ENCODE measurements around the gene CORIN.
"Not testable (repeated sequence)": the region's sequence is repeated elsewhere in the genome, so short reads cannot be mapped to it uniquely, and the experiment has no call there.

The CORIN gene

DNA sequence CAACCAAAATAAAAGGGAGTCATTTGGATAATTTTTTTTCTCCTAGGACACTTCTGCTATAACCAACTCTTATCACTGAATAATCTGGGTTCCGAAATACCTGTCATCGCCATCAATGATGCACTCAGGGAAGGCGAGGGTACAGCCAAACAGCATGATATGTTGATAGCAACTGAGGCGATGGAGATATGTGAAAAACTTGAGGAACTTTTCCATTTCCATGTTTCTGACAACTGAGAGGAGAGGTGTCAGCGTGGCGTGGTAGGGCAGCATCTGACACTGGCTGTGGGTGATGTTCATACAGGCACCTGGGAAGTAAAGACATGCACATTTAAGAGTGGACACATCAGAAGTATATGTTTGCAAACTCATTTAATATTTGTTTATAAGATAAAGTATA is 74.6 kb downstream of the CORIN start:
- DNase-seq: no peak

DNA sequence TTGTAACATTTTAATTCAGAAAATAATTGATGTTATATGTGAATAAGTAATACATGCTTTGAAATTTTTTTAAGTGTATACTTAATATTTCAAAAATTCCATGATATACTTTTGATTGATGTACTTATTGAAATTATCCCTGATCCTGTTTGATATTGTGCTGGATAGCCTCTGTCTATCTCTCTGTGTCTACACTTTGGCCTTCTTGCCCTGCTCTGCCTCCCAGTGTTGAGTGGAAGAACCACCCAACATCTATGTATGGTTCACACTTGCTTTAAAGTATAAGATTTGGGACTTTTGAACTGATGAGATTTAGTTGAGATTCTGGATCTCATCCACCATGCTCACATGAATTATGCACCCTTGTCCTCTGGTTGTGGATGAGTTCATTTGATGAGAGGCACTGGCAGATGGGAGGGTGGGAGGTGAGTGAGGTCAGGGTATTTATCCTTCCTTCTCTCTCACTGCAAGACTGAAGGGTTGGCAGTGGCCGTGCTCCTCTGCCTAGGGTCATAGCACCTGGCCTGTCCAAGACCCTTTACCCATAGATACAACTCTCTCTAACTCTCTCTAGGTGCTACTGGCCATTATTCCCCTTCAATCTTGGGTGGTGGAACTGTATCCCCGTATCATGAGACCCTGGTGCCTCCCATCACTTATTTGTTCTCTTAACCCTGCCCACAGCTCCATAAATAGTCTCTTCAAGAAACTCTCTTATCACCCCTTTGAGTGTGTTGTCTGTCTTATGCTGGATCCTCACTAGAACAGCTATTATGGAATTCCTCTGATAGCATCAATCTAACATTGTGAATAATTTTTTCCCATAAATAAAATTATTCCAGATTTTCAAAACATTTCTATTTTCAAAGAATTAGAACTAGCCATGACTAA is 75.2 kb downstream of the CORIN start:
- DNase-seq: no peak

DNA sequence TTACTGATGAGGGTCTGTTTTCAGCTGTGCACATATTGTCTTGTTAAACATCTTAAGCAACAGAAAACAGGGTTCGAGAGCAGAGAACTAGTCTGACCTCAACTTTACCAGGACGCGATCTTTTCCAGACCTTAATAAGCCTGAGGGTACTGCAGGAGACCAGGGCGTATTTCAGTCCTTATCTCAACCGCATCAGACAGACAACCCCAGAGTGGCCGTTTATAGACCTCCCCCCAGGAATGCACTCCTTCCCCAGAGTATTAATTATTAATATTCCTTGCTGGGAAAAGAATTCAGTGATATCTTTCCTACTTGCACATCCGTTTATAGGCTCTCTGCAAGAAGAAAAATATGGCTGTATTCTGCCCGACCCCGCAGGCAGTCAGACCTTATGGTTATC is 84.6 kb downstream of the CORIN start:
- not testable (repeated sequence) for DNase-seq

DNA sequence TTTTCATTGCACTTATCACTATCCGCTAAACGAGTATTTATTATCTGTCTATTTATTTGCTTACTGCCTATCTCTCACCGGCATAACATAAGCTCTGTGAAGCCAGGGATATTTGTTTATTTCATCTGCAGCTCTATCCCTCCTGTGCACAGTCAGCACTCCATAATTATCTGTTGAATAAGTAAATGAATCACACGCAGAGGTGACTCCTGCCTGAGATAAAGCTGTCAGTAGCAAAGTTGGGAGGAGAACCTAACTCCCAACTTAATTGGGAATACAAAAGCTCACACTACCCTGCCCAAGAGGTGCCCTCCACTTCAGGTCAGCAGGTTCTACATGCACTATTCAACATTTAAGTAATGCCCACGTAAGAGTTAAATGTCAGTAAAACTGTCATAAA is 85.7 kb downstream of the CORIN start:
- DNase-seq: no peak

DNA sequence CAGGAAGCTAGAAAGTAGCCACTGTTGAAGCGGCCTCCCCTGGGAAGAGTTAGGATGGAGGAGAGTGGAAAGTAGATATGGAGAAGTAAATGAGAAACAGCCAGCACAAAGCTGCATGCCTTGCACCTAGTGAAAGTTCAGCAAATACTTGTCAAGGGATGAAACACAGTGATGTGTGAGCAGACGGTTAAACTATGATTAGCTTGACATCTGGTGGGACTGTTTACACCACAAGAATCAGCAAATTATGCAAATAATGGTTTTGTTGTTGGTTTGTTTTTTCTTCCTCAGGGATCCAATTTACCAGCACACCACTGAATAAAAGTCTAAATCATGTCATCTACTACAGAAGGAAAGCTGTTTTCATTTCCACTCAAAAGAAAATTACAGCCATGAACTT is 87.1 kb downstream of the CORIN start:
- DNase-seq: no peak

DNA sequence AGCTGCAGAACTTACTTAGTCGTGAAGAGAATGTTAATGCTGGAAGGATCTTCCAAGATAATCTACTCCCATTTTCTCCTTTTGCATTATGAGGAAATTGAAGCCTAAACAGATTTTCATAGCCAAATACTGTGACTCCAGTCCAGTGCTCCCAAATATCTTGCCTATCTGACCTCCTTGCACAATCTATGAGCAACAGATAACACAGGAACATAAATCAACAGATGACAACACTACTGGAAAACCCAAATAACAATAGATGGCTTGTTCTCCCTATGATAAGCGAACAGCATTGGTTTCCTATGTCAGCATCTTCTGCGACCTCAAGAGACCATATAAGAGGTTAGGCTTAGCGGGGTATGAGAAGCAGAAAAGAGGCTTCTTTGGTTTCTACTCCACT is 88.0 kb downstream of the CORIN start:
- no peak for DNase-seq

DNA sequence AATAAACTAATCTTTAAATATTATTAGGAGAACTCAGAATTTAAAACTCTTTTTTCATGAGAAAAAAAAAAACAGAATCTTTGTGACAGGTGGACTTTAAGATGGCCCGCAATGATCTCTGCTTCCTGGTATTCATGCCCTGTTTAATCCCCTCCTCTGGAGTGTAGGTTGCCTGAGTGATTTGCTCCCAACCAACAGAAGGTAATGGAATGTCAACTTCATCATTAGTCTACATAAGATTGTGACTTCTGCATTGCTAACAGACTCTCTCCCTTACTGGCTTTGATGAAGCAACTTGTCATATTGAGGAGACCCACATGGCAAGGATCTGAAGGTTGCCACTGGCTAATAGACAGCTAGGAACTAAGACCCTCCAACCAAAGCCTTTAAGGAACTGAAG is 88.8 kb downstream of the CORIN start:
- DNase-seq: no peak

DNA sequence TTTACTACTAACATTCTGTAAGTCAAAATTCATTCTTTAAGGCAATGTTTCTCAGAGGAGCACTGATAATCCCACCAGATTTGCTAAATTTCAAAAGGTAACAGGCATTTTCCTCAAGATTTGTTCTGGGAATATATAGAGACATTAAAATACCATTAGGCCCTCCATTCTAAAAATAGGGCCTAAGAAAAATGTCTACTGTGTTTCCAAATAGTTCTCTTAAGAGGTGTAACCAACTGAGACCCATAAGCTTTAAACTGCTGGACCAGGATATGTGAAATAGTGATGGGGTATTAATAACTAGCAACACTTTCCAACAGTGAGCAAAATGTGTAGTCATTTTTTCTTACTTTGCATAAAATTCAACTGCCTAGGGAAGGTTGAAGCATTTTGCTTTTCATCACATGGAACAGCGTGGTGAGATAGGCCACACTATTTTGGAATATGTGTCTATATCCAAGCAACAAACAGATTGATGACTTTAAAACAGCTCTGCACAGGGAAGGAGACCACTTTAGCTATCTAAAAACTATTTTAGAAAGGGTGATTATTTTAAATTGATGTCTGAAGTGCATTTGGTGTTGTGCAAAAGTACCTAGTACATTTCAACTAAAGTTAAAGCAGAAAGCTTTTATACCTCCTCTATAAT is 89.9 kb downstream of the CORIN start:
- DNase-seq: no peak

DNA sequence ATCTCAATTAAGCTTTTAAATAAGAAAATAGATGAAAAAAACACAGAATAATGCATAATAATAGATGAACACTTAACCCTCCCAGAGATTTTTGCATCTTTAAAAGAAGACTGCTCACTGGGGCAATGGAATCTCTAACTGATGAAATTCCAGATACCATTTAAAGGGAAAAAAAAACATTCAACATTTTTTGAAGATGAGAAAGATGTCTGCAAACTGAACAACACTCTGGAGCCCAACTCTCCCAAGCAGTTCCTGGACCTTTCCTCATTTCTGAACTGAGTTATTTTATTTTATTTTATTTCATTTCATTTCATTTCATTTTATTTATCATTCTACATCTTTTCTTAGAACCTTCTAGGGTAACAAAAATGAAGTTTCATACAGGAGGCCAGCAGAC is 90.7 kb downstream of the CORIN start:
- DNase-seq: no peak

DNA sequence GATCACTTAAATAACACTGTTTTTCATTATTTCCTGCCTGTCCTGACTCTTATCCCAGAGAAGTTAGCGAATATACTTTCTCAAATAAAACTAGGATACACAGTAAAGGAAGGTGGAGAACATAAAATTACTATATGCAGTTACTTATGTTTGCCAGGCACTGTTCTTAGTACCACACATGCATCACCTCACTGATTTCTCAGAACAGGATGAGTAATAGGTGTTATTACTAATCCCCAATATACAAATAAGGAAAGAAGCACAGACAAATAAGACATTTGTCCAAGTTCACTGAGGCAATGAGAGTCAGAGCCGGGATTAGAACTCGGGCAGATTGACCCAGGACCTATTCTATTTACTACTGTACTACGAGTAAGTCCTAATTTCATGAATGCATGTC is 91.7 kb downstream of the CORIN start:
- no peak for DNase-seq

DNA sequence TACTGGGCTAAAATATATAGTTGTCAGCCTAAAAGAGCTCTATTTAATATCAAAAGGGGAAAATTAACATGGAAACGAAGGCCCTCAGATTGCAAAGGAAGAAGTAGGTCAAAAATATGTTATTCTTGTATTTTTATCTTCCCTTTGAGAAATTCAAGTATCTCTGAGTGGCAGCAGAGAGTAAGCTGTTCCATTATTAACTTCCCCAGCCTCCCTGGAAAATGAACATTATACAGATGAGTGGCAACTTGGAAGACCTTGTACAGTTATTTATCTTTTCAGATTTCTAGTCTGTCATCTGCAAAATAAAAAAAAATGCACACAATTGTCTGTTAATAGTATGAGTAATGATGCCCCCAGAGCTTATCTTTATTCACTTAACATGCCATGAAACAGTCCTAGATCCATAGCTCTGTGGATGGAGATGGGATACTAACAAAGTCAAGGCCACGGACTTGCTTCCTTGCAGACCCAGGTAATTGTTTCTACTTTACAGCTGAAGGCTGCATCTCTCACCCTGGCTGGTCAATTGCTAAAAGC is 93.0 kb downstream of the CORIN start:
- DNase-seq: no peak

DNA sequence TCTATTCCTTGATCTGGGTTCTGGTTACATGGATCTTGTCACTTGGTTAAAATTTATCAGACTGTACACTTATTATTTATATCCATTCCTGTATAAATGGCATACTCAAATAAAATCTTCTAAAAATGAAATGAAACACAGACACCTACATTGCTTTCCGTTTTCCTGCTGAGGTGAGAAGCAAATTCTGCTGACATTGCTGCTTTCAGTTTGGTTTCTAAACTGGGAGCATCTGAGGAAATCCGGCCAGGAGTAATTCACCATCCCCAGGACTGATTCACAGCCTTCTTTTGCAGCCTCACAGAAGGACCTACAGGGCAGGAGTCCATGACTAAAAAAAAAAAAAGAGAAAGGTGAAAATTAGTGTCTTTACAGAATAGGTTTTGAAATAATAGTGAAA is 93.6 kb downstream of the CORIN start:
- DNase-seq: no peak

DNA sequence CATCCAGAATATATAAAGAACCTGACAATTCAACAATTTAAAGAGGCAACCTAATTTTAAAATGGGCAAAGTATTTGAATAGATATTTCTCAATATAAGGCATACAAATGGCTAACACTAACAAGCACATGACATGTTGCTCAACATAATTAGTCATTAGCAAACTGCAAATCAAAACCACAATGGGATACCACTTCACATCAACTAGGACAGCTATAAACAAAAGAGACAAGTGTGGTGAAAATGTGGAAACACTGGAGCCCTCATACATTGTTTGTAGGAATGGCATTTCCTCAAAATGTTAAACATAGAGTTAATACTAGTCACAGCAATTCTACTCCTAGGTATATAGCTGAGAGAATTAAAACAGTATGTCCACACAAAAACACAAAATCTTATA is 96.7 kb downstream of the CORIN start:
- no peak for DNase-seq

DNA sequence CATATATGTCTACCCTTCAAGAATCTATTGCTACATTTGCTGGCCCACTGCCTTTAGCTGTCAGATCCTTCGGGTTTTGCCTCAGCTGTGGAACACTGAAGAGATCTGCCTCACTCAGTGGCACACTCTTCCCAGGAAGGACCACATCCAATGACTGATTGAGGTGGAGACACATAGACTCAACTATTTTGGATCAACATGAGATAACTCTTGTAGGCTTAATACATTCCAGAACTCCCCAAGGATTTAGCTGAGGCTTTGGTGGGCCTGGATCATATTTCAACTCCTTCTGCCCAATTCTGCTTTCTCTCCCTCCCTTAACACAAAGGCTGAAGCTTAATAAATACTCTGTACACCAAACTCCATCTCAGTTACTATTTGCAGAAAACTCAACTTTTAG is 100.5 kb downstream of the CORIN start:
- no peak for DNase-seq

DNA sequence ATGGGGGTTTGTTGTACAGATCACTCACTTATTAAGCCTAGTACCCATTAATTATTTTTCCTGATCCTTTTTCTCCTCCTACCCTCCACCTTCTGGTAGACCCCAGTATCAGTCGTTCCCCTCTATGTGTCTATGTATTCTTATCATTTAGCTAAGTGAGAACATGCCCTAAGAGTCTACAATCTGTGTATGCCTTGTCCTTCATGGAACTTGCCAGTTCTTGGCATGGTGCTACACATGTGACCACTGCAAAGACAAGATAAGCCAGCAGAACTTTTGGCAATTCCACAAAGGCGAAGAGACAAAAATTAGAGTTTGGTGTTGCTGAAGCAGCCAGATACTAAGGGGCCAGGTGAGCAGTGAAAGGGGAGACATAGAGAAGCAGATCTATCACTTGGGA is 101.3 kb downstream of the CORIN start:
- no peak for DNase-seq

DNA sequence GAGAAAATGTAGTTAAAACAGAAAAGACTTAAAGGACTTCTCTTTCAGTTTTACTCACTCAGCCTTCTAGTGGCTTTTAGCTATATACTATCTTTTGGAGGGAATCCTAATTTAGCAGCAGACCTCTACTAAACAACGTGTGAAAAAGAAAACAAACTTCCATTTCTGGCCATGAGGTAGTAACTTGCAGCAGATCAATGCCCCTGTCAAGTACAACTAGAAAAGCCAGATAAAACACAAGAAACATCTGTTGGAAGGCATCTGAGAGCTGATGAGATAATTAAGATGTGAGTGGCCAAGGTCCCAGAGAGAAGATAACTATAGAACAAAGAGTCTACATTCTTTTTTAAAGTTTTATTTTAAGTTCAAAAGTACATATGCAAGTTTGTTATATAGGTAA is 101.7 kb downstream of the CORIN start:
- DNase-seq: no peak

DNA sequence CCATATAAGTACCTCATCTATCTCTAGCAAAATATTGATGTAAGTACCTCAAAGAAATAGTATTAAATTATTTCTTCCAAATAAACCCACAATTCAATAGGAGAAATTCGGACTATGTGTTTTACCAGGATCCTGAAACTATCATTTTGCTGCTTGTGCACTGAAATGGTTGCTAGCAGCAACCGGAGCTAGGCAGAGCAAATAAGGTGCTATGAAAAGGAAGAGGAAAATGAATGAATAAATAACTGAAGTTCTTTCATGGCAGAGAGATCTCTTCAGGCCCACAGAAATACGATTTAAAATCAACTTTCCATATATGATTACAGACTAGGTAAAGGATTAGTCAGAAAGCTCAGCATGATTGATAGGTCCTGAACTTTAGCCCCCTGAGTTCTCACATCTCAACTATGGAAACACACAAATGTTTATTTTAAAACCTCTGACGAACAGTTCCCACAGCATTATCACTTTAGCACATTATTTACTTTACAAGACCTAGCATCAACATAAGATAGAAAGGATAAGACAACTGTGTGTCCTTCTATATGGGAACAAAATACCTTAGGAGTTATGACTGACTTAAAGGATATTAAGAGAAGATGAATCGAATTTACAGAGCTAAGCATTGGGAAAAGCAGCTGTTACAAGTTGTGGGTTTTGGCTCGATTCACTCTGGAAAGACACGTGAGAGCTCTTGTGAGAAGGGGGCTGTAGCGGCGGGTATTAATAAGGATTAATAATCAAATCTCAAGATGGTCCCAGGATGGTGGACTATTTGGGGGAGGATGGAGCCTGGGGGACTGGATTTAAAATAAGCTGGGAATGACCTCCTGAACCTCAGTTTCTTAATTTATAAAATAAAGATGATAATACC is 104.3 kb downstream of the CORIN start:
- no peak for DNase-seq

DNA sequence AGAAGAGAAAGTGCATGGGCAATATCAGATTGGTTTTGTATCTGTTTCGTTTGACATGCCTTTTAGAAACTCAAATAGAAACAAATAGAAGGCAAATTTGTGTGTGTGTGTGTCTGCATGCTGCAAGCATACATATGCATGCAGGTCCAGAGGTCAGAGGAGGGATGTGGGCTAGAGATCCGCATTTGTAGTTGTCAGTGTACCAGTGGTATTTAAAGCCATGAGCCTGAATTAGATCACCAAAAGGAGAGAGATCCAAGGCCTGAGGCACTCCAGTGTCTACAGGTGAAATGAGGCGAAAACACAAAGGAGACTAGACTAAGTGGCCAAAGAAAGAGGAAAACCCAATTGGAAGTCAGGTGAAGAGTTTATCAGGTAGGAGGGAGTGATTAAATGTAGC is 106.7 kb downstream of the CORIN start:
- no peak for DNase-seq

DNA sequence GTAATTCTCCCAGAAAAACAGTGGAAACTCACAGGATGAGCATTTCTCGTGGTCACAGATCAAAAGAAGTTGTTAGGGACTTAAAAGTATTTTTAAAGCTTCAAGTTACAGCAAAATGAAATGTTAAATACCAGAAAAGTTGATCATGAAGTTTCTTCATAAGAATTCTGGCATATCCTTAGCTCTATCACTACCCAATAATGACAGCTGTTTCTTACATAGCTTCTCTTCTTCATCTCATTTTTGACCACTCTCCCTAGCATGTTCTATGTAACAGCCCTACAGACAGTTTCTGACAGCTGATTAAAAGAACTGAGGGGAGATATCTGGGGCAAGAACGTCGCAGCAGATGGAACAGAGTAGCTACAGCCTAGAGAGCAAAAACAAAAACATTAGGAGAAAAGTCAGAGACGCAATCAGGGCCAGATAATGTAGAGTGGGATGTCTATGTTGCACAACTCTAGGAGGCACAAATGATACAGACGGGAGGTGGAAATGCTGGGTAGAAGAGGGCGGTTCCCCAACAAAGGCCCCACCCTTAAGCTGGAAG is 108.7 kb downstream of the CORIN start:
- DNase-seq: no peak

DNA sequence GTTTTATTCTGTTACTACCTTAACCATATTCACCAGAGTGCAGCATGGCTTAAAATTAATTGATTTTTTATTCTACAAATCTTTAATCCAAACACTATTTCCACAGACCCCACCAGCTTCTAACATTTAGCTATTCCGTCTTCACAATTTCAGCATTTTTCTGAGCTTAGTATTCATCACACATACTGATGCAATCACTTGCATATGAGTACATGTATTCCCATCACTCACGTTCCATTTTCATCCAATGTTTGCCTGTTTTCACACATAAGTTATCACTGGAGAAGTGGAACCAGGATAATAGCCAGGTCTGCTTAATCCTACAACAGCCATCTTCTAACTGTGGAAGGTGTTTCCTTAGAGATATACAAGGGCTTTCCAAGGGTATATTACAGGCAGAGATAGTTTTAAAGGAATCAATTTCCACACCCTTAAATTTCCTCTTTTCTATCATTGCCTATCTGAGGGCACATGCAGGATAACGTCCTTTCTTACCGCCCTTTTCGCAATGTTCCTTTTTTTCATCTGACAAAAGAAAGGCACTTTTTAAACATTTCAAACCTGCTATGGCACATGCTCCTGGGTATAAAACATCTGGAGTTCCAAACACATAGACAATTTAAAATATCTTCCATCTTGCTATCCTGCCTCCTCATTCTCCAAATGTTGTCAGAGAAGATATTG is 115.8 kb downstream of the CORIN start:
- no peak for DNase-seq

DNA sequence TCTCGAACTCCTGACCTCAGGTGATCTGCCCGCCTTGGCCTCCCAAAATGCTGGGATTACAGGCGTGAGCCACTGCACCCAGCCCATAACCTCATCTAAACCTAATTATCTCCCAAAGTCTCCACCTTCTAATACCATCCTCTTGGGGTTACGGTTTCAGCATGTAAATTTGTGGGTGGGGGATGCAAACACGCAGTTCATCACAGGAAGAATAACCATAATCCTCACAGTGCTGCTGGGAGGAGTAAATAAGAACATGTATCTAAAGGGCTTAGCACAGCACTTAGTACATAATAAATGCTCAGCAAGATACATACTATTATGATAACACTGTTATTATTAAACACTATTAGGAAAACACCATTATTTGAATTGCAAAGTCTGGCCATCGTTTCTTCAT is 116.4 kb downstream of the CORIN start:
- no peak for DNase-seq

DNA sequence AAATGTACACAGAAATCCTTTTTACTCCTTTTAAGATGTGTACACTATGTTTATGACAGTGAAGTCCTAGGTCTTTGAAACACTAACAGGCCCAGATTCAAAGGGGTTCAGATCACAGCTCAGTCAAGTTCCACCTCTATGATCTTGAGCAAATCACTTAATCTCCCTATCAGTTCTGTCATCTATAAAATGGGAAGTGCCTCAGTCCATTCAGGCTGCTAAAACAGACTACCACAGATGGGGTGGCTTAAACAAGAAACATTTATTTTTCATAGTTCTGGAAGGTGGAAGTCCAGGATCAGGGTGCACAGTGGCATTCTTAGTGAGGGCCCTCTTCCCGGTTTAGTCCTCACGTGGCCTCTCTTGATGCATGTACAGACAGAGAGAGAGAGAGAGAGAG is 117.1 kb downstream of the CORIN start:
- no peak for DNase-seq

DNA sequence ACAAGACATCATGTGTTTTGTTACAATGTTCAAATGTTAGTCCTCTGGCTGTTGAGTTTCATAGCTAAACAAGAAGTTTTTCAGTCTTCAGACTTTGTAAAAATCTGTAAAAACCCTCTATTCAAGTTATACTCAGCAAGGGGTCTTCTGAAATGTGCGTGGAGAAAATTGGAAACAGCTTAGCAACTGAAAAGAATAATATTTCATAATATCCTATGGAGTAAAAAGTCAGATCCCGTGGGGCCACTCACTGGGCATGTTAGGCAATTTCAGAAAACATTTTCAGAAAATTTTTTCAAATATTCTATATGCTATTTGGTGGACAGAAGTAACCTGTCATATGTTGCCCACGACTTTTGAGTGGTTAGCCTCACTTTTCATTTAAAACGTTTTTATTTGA is 118.3 kb downstream of the CORIN start:
- no peak for DNase-seq

Data from activated CD4-positive, alpha-beta T cell treated with anti-CD3 and anti-CD28 coated beads for 4 hours (primary cell).